ENCODE results near the gene RHOT1. TPM values are rescaled to one million over a fixed set of nuclear protein-coding genes. Genes with fewer than 3 reads are reported as not detected.
"Not testable (repeated sequence)": the region's sequence is repeated elsewhere in the genome, so short reads cannot be mapped to it uniquely, and the experiment has no call there.

The RHOT1 gene
- total and polyA plus RNA-seq, 2 experiments from 2014 or later = 25.2 to 31.9 TPM

GRCh38 chr17:32161506-32162365 is 19.4 kb downstream of the RHOT1 start:
- peak overlapping the region; percentile 15; the same call in 1 of the 2 replicates for H3K9ac ChIP-seq
- in situ Hi-C loops (cut with MboI) = no loop called here
- H3K4me3 ChIP-seq = no peak overlapping the region
- H2AFZ ChIP-seq = no peak overlapping the region
- H3K79me2 ChIP-seq (ENCODE audit: insufficient read depth) = 0 out of 2 replicates have a peak, but pooled peaks cover 3% of the 10 kb centered on the region
- 36 to 39% methylated on average over 6 of the region's 6 CpGs for WGBS, 2 experiments (ENCODE audit: low coverage in 1 of 2, low lambda C conversion rate in 2 of 2, missing lambda C conversion rate in 2 of 2)
- no peak for TF ChIP-seq EZH2phosphoT487 (IDR thresholded peaks at IDR 0.05; ENCODE audit: insufficient read depth, low read depth)
- H4K20me1 ChIP-seq (ENCODE audit: insufficient read depth) = no peaks in the 10 kb centered on the region
- no peaks in the 10 kb centered on the region for H3K9me2 ChIP-seq (ENCODE audit: insufficient read depth)
- no peaks in the 10 kb centered on the region for H3K27me3 ChIP-seq (replicated peaks; ENCODE audit: insufficient read depth)
- peak overlapping the region; percentile 67 for H3K27ac ChIP-seq
- peaks cover 24% of the 10 kb centered on the region for H3K4me1 ChIP-seq (ENCODE audit: insufficient read depth)
- DNase-seq = peak; percentile 78
- H3F3A ChIP-seq (ENCODE audit: insufficient read depth) = peaks cover 28% of the 10 kb centered on the region
- no peaks in the 10 kb centered on the region for H3K36me3 ChIP-seq (ENCODE audit: low read depth)
- H3K9me3 ChIP-seq (ENCODE audit: low read depth) = no peaks in the 10 kb centered on the region
- H3K4me2 ChIP-seq (ENCODE audit: unreplicated experiment) = peak overlapping the region; percentile 66

GRCh38 chr17:32174889-32175288 is 32.6 kb downstream of the RHOT1 start:
- Histone ChIP-seq H3K4me1 (ENCODE audit: insufficient read depth) (no peaks in the 10 kb centered on the region), H3K9me2 (ENCODE audit: insufficient read depth) (no peaks in the 10 kb centered on the region), H3K79me2 (ENCODE audit: insufficient read depth) (no peaks in the 10 kb centered on the region; the same call in 1 of the 2 replicates), H3K9ac (no peak overlapping the region), H2AFZ (no peak overlapping the region), H4K20me1 (ENCODE audit: insufficient read depth) (no peaks in the 10 kb centered on the region), H3K9me3 (ENCODE audit: low read depth) (no peaks in the 10 kb centered on the region), H3K4me2 (ENCODE audit: unreplicated experiment) (no peak overlapping the region), H3K27ac (no peak overlapping the region), H3F3A (ENCODE audit: insufficient read depth) (no peaks in the 10 kb centered on the region), H3K36me3 (ENCODE audit: low read depth) (peaks cover 16% of the 10 kb centered on the region; the same call in 1 of the 2 replicates), H3K27me3 (replicated peaks; ENCODE audit: insufficient read depth) (no peaks in the 10 kb centered on the region), H3K4me3 (no peak overlapping the region)
- in situ Hi-C loops (cut with MboI) = no loop called here
- 70 to 72% methylated on average over 3 of the region's 3 CpGs for WGBS, 2 experiments (ENCODE audit: low coverage in 1 of 2, low lambda C conversion rate in 2 of 2, missing lambda C conversion rate in 2 of 2)
- TF ChIP-seq EZH2phosphoT487 (IDR thresholded peaks at IDR 0.05; ENCODE audit: insufficient read depth, low read depth) (no peak), EZH2 (IDR thresholded peaks at IDR 0.05; ENCODE audit: insufficient read depth, poor library complexity, severe bottlenecking) (no peak)
- DNase-seq = no peak

GRCh38 chr17:32178679-32179078 is 36.4 kb downstream of the RHOT1 start:
- H4K20me1 ChIP-seq (ENCODE audit: insufficient read depth); H3K79me2 ChIP-seq (ENCODE audit: insufficient read depth); H3K4me3 ChIP-seq; H3K4me1 ChIP-seq (ENCODE audit: insufficient read depth); H3K27ac ChIP-seq; H3K4me2 ChIP-seq (ENCODE audit: unreplicated experiment); H3F3A ChIP-seq (ENCODE audit: insufficient read depth); DNase-seq; H2AFZ ChIP-seq; H3K9ac ChIP-seq; H3K9me3 ChIP-seq (ENCODE audit: low read depth); in situ Hi-C loops (cut with MboI); H3K27me3 ChIP-seq (replicated peaks; ENCODE audit: insufficient read depth); H3K9me2 ChIP-seq (ENCODE audit: insufficient read depth): not testable (repeated sequence)
- 93% methylated on average over 14 of the region's 24 CpGs; no CpG with 5 or more reads in 1 of the 2 experiments for WGBS, 2 experiments (ENCODE audit: low coverage in 1 of 2, low lambda C conversion rate in 2 of 2, missing lambda C conversion rate in 2 of 2)
- H3K36me3 ChIP-seq (ENCODE audit: low read depth) = peaks cover 16% of the 10 kb centered on the region; the same call in 1 of the 2 replicates

GRCh38 chr17:32179103-32179502 is 36.8 kb downstream of the RHOT1 start:
- in situ Hi-C loops (cut with MboI) = not testable (repeated sequence)
- WGBS, 2 experiments (ENCODE audit: low coverage in 1 of 2, low lambda C conversion rate in 2 of 2, missing lambda C conversion rate in 2 of 2) = 96 to 100% methylated on average over 5 to 23 of the region's 23 CpGs

GRCh38 chr17:32179526-32179925 is 37.2 kb downstream of the RHOT1 start:
- H3K4me2 ChIP-seq (ENCODE audit: unreplicated experiment); H3K4me1 ChIP-seq (ENCODE audit: insufficient read depth); in situ Hi-C loops (cut with MboI); H2AFZ ChIP-seq; DNase-seq; H3K79me2 ChIP-seq (ENCODE audit: insufficient read depth); H3K27ac ChIP-seq; H4K20me1 ChIP-seq (ENCODE audit: insufficient read depth); H3K27me3 ChIP-seq (replicated peaks; ENCODE audit: insufficient read depth); H3F3A ChIP-seq (ENCODE audit: insufficient read depth); H3K9me2 ChIP-seq (ENCODE audit: insufficient read depth); H3K4me3 ChIP-seq; H3K9ac ChIP-seq; H3K9me3 ChIP-seq (ENCODE audit: low read depth): not testable (repeated sequence)
- H3K36me3 ChIP-seq (ENCODE audit: low read depth) = peaks cover 11% of the 10 kb centered on the region; the same call in 1 of the 2 replicates
- WGBS, 2 experiments (ENCODE audit: low coverage in 1 of 2, low lambda C conversion rate in 2 of 2, missing lambda C conversion rate in 2 of 2) = 99% methylated on average over 25 of the region's 25 CpGs; no CpG with 5 or more reads in 1 of the 2 experiments

More at GRCh38 chr17:32179103-32179502, 36.8 kb downstream of the RHOT1 start:
- not testable (repeated sequence) for H4K20me1 ChIP-seq (ENCODE audit: insufficient read depth); H3K4me3 ChIP-seq; H3K27me3 ChIP-seq (replicated peaks; ENCODE audit: insufficient read depth); H3K9ac ChIP-seq; H2AFZ ChIP-seq; H3K4me1 ChIP-seq (ENCODE audit: insufficient read depth); H3K27ac ChIP-seq; DNase-seq; H3K9me2 ChIP-seq (ENCODE audit: insufficient read depth); H3K79me2 ChIP-seq (ENCODE audit: insufficient read depth); H3K9me3 ChIP-seq (ENCODE audit: low read depth); H3F3A ChIP-seq (ENCODE audit: insufficient read depth); H3K4me2 ChIP-seq (ENCODE audit: unreplicated experiment)
- H3K36me3 ChIP-seq (ENCODE audit: low read depth) = peaks cover 16% of the 10 kb centered on the region; the same call in 1 of the 2 replicates

GRCh38 chr17:32180262-32180661 is 38.0 kb downstream of the RHOT1 start:
- DNase-seq; H3K9me2 ChIP-seq (ENCODE audit: insufficient read depth); H3K27me3 ChIP-seq (replicated peaks; ENCODE audit: insufficient read depth); H3K79me2 ChIP-seq (ENCODE audit: insufficient read depth); H4K20me1 ChIP-seq (ENCODE audit: insufficient read depth); H3K4me2 ChIP-seq (ENCODE audit: unreplicated experiment); H3K4me1 ChIP-seq (ENCODE audit: insufficient read depth); H3K27ac ChIP-seq; H3K9me3 ChIP-seq (ENCODE audit: low read depth); H3F3A ChIP-seq (ENCODE audit: insufficient read depth); H2AFZ ChIP-seq; H3K9ac ChIP-seq; H3K4me3 ChIP-seq; in situ Hi-C loops (cut with MboI): not testable (repeated sequence)
- 72 to 75% methylated on average over 2 of the region's 2 CpGs for WGBS, 2 experiments (ENCODE audit: low coverage in 1 of 2, low lambda C conversion rate in 2 of 2, missing lambda C conversion rate in 2 of 2)
- 0 out of 2 replicates have a peak, but pooled peaks cover 11% of the 10 kb centered on the region for H3K36me3 ChIP-seq (ENCODE audit: low read depth)

Data from GM23248 (cell line).